ENCODE measurements around the gene C20orf141. TPM values are rescaled to one million over a fixed set of nuclear protein-coding genes. Genes with fewer than 3 reads are reported as not detected.
"Not testable (repeated sequence)": the region's sequence is repeated elsewhere in the genome, so short reads cannot be mapped to it uniquely, and the experiment has no call there.

Gene C20orf141
- total RNA-seq, result not detected

- Histone ChIP-seq H3K27me3 (peaks cover under 1% of the 10 kb centered on the region), H3K4me1 (no peaks in the 10 kb centered on the region), H3K9me3 (no peaks in the 10 kb centered on the region), H3K4me3 (no peak within 1 kb of the TSS), H3K36me3 (no peaks in the 10 kb centered on the region), H3K9ac (ENCODE audit: low read depth in 2 of 2, low read length in 2 of 2) (no peak within 1 kb of the TSS), H3K27ac (no peak within 1 kb of the TSS)
- no peak for TF ChIP-seq CTCF (IDR thresholded peaks at IDR 0.05)
- intact Hi-C loops (cut with DNase I), result no loop called here
- DNase-seq, result no peak
Observed at GRCh38 chr20:2814587-2815051, at the start of gene C20orf141. Gene C20orf141 (plus strand): TSS chr20:2814987. CDS start chr20:2815185, 198 bp downstream.

- DNase-seq, result no peak
- intact Hi-C loops (cut with DNase I), result no loop called here
- no peak overlapping the region for H3K27ac ChIP-seq
Observed at GRCh38 chr20:2767768-2768631, 46.8 kb upstream of the C20orf141 start.

GRCh38 chr20:2768632-2769015 is 46.2 kb upstream of the C20orf141 start:
- H3K27me3 ChIP-seq, result no peaks in the 10 kb centered on the region
- no peaks in the 10 kb centered on the region for H3K36me3 ChIP-seq
- intact Hi-C loops (cut with DNase I), result no loop called here
- no peak overlapping the region for H3K4me3 ChIP-seq
- no peak for TF ChIP-seq CTCF (IDR thresholded peaks at IDR 0.05)
- DNase-seq, result no peak
- H3K27ac ChIP-seq, result no peak overlapping the region
- H3K9ac ChIP-seq (ENCODE audit: low read depth in 2 of 2, low read length in 2 of 2), result no peak overlapping the region
- no peaks in the 10 kb centered on the region for H3K9me3 ChIP-seq
- no peaks in the 10 kb centered on the region for H3K4me1 ChIP-seq

More at GRCh38 chr20:2767768-2768631, 46.8 kb upstream of the C20orf141 start:
- H3K36me3 ChIP-seq, result no peaks in the 10 kb centered on the region
- H3K4me1 ChIP-seq, result no peaks in the 10 kb centered on the region
- TF ChIP-seq CTCF (IDR thresholded peaks at IDR 0.05), result no peak
- no peaks in the 10 kb centered on the region for H3K27me3 ChIP-seq
- no peaks in the 10 kb centered on the region for H3K9me3 ChIP-seq
- H3K9ac ChIP-seq (ENCODE audit: low read depth in 2 of 2, low read length in 2 of 2), result no peak overlapping the region
- no peak overlapping the region for H3K4me3 ChIP-seq

- H3K36me3 ChIP-seq; intact Hi-C loops (cut with DNase I); H3K4me1 ChIP-seq; H3K9ac ChIP-seq (ENCODE audit: low read depth in 2 of 2, low read length in 2 of 2); H3K4me3 ChIP-seq; DNase-seq; H3K27me3 ChIP-seq; H3K9me3 ChIP-seq; H3K27ac ChIP-seq: not testable (repeated sequence)
Observed at GRCh38 chr20:2770091-2770490, 44.7 kb upstream of the C20orf141 start.

GRCh38 chr20:2771631-2772080 is 43.1 kb upstream of the C20orf141 start:
- Histone ChIP-seq H3K4me1 (no peaks in the 10 kb centered on the region), H3K9ac (ENCODE audit: low read depth in 2 of 2, low read length in 2 of 2) (no peak overlapping the region), H3K27me3 (no peaks in the 10 kb centered on the region), H3K4me3 (no peak overlapping the region), H3K27ac (no peak overlapping the region), H3K36me3 (no peaks in the 10 kb centered on the region), H3K9me3 (no peaks in the 10 kb centered on the region)
- intact Hi-C loops (cut with DNase I), result no loop called here
- TF ChIP-seq CTCF (IDR thresholded peaks at IDR 0.05), result no peak
- no peak for DNase-seq

GRCh38 chr20:2773812-2774211 is 41.0 kb upstream of the C20orf141 start:
- intact Hi-C loops (cut with DNase I), result no loop called here

More at GRCh38 chr20:2773812-2774211, 41.0 kb upstream of the C20orf141 start:
- Histone ChIP-seq H3K27me3 (no peaks in the 10 kb centered on the region), H3K36me3 (no peaks in the 10 kb centered on the region), H3K4me3 (no peak overlapping the region), H3K9ac (ENCODE audit: low read depth in 2 of 2, low read length in 2 of 2) (no peak overlapping the region), H3K4me1 (no peaks in the 10 kb centered on the region), H3K9me3 (no peaks in the 10 kb centered on the region), H3K27ac (no peak overlapping the region)
- no peak for DNase-seq
- no peak for TF ChIP-seq CTCF (IDR thresholded peaks at IDR 0.05)
